Measurements from ENCODE around the gene IQCF2.

DNA sequence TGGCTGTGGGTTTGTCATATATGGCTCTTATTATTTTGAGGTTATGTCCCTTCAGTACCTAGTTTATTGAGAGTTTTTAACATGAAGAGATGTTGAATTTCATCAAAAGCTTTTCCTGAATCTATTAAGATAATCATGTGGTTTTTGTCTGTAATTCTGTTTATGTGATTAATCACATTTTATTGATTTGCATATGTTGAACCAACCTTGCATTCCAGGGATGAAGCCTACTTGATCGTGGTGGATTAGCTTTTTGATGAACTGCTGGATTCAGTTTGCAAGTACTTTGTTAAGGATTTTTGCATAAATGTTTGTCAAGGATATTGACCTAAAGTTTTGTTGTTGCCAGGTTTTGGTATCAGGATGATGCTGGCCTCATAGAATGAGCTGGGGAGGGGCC, 33.1 kb upstream of the IQCF2 start:
- TF ChIP-seq, protein P1, sequence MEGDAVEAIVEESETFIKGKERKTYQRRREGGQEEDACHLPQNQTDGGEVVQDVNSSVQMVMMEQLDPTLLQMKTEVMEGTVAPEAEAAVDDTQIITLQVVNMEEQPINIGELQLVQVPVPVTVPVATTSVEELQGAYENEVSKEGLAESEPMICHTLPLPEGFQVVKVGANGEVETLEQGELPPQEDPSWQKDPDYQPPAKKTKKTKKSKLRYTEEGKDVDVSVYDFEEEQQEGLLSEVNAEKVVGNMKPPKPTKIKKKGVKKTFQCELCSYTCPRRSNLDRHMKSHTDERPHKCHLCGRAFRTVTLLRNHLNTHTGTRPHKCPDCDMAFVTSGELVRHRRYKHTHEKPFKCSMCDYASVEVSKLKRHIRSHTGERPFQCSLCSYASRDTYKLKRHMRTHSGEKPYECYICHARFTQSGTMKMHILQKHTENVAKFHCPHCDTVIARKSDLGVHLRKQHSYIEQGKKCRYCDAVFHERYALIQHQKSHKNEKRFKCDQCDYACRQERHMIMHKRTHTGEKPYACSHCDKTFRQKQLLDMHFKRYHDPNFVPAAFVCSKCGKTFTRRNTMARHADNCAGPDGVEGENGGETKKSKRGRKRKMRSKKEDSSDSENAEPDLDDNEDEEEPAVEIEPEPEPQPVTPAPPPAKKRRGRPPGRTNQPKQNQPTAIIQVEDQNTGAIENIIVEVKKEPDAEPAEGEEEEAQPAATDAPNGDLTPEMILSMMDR (IDR thresholded peaks at IDR 0.05 in 8 of 11, conservative IDR thresholded peaks at IDR 0.05 in 3 of 11) = no peak
- TF ChIP-seq POLR2AphosphoS5 (IDR thresholded peaks at IDR 0.05) (no peak), POLR2A (IDR thresholded peaks at IDR 0.05) (no peak)
